GM23338 (cell line): ENCODE data around the gene HMCES.

Experiments used
- CTCF ChIP-seq, 2 experiments: fragments of 200-600 bp in 1 of 2; sonication (generic) in 1 of 2; conservative IDR thresholded peaks; 2 replicates each; pipeline versions ENCODE4 v1.5.1 to v1.6.1; 2016 to 2017; ENCODE audit warnings: antibody characterized with exemption in 2 of 2, low read depth in 2 of 2, mild to moderate bottlenecking in 2 of 2, moderate library complexity in 1 of 2
- EZH2 ChIP-seq: fragments of 200-600 bp; sonication (generic); IDR thresholded peaks from one replicate; pipeline ENCODE4 v1.8.0; 2017; ENCODE audit warnings: antibody characterized with exemption, mild to moderate bottlenecking, low read depth; ENCODE audit not compliant: unreplicated experiment

DNA sequence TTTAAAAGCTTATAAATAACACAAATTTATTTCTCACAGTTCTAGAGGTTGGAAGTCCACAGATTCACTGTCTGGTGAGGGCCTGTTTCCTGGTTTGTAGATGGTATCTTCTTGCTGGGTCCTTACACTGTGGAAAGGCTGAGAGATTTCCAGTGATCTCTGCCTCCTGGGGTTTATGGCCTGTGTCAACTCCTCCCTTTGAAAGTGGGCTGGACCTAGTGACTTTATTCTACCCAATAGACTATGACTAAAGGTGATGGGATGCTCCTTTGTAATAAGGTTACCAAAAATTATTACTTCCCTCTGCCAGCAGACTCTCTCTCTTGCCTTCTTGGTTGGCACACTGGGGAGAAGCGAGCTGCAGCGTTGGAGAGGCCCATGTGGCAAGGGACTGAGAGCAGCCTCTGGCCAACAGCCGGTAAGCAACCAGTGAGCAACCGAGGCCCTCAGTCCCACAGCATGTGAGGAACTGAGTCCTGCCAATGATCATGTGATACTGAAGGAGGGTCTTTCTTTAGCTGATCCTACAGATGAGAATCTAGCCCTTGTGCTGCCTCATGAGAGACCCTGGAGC is 43.2 kb upstream of the HMCES start:
- no peak for TF ChIP-seq CTCF (conservative IDR thresholded peaks at IDR 0.05; ENCODE audit: low read depth in 2 of 2)
- no peak for TF ChIP-seq EZH2
